HG02973 (cell line): ENCODE data around the gene TP63.
"Not testable (repeated sequence)": the region's sequence is repeated elsewhere in the genome, so short reads cannot be mapped to it uniquely, and the experiment has no call there.

Experiments
- ATAC-seq: cut with Tn5 transposase; IDR thresholded peaks from one replicate; pipeline ENCODE4 v1.9.1; 2021; ENCODE audit warnings: moderate library complexity; ENCODE audit not compliant: unreplicated experiment

TP63 gene

GRCh38 chr3:189625071-189625470, 6.1 kb upstream of the TP63 start:
- no peak for ATAC-seq

GRCh38 chr3:189625572-189625971, 5.6 kb upstream of the TP63 start:
- no peak for ATAC-seq

GRCh38 chr3:189626286-189626685, 4.9 kb upstream of the TP63 start:
- ATAC-seq = no peak

GRCh38 chr3:189629803-189630455, 1.3 kb upstream of the TP63 start:
- ATAC-seq = no peak

- ATAC-seq = peak; percentile 72
These were observed 319 bp upstream of the TP63 start for GRCh38 chr3:189630767-189631372.

GRCh38 chr3:189631409-189631808, 220 bp downstream of the TP63 start:
- no peak for ATAC-seq

GRCh38 chr3:189632242-189632641, 1.1 kb downstream of the TP63 start:
- ATAC-seq = no peak

GRCh38 chr3:189635339-189635738, 4.2 kb downstream of the TP63 start:
- ATAC-seq = no peak

- ATAC-seq = no peak
These were observed 4.9 kb downstream of the TP63 start for GRCh38 chr3:189636048-189636447.

- no peak for ATAC-seq
These were observed 6.6 kb downstream of the TP63 start for GRCh38 chr3:189637750-189638149.

- no peak for ATAC-seq
These were observed 7.3 kb downstream of the TP63 start for GRCh38 chr3:189638276-189639031.

GRCh38 chr3:189641776-189642175, 10.6 kb downstream of the TP63 start:
- ATAC-seq = no peak

GRCh38 chr3:189646853-189647542, 15.8 kb downstream of the TP63 start:
- peak; percentile 76 for ATAC-seq

- ATAC-seq = no peak
These were observed 20.9 kb downstream of the TP63 start for GRCh38 chr3:189652042-189652441.

GRCh38 chr3:189655617-189656016, 24.4 kb downstream of the TP63 start:
- ATAC-seq = peak; percentile 85

- ATAC-seq = no peak
These were observed 28.4 kb downstream of the TP63 start for GRCh38 chr3:189659571-189659970.

GRCh38 chr3:189664311-189664710, 33.1 kb downstream of the TP63 start:
- no peak for ATAC-seq

GRCh38 chr3:189672346-189672745, 41.2 kb downstream of the TP63 start:
- ATAC-seq = not testable (repeated sequence)

- peak; percentile 82 for ATAC-seq
These were observed 42.3 kb downstream of the TP63 start for GRCh38 chr3:189673535-189673934.

GRCh38 chr3:189674249-189674913, 43.2 kb downstream of the TP63 start:
- ATAC-seq = no peak

GRCh38 chr3:189677667-189678066, 46.5 kb downstream of the TP63 start:
- ATAC-seq = no peak
